HEK293 (cell line): ENCODE measurements around the gene LRP8.

Experiments
- REST ChIP-seq: fragments of 450-650 bp; formaldehyde crosslinking; IDR thresholded peaks from 2 replicates; pipeline ENCODE4 v1.5.1; 2016; ENCODE audit warnings: missing biosample characterization, missing genetic modification characterization
- ZNF112 ChIP-seq: fragments of 450-650 bp; formaldehyde crosslinking; IDR thresholded peaks from 2 replicates; pipeline ENCODE4 v1.5.0; 2017; ENCODE audit warnings: missing biosample characterization, missing genetic modification characterization

DNA sequence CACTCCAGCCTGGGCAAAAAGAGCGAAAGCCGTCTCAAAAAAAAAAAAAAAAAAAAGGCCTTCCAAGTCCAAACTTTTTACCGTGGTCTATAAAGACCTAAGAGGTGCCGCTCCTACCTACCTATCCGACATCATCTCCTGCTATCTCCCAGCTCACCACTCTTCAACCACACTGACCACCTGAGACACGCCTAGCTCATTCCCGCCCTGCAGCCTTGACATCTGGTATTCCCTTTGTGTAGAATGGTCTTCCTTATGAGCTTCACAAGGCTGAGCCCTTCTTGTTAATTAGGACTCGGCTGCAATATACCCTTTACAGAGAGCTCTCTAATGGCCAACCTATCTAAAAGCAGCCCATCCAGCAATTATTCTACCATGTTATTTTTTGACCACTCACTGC lies 90.2 kb downstream of the LRP8 start:
- TF ChIP-seq REST (tag by site-specific recombination) (no peak), ZNF112 (tag by site-specific recombination) (no peak)
